GM12891 (cell line): ENCODE measurements around the gene GPX4.

Experiments
- DNase-seq: peaks from one replicate; pipeline ENCODE4 v3.0.0; 2011; ENCODE audit warnings: low spot score; ENCODE audit not compliant: insufficient read length
- FAIRE-seq: peaks from 2 replicates; lab custom pipeline; 2011; peaks lifted over from hg19 to GRCh38; lab: Jason Lieb, UNC
- PAX5 ChIP-seq: IDR thresholded peaks from 2 replicates; pipeline ENCODE4 v1.6.1; 2011; ENCODE audit warnings: low read length, moderate library complexity, mild to moderate bottlenecking; ENCODE audit not compliant: insufficient read depth, severe bottlenecking
- POLR2A ChIP-seq: IDR thresholded peaks from 2 replicates; pipeline ENCODE4 v1.6.1; 2011; ENCODE audit warnings: low read depth, low read length, control low read depth
- POLR2AphosphoS5 ChIP-seq: IDR thresholded peaks from 2 replicates; pipeline ENCODE4 v1.6.1; 2011; ENCODE audit warnings: low read depth, low read length, control low read depth
- POU2F2 ChIP-seq: IDR thresholded peaks from 2 replicates; pipeline ENCODE4 v1.6.1; 2011; ENCODE audit warnings: low read depth, mild to moderate bottlenecking, control low read depth, low read length, moderate library complexity
- SPI1 ChIP-seq: IDR thresholded peaks from 2 replicates; pipeline ENCODE4 v1.6.1; 2011; ENCODE audit warnings: low read depth, low read length, control low read depth
- TAF1 ChIP-seq: IDR thresholded peaks from 2 replicates; pipeline ENCODE4 v1.6.1; 2011; ENCODE audit warnings: low read depth, low read length, control low read depth

Gene GPX4

GRCh38 chr19:1140272-1141027 lies 36.7 kb downstream of the GPX4 start:
- TF ChIP-seq TAF1, result no peak
- DNase-seq (no peak), FAIRE-seq (no peak)

- DNase-seq (no peak), FAIRE-seq (peak; percentile 95)
- TF ChIP-seq POU2F2 (no peak), POLR2AphosphoS5 (no peak), TAF1 (no peak), PAX5 (no peak), SPI1 (no peak), POLR2A (no peak)
Observed at GRCh38 chr19:1141944-1142343, 38.1 kb downstream of the GPX4 start.

GRCh38 chr19:1143828-1144399 lies 40.1 kb downstream of the GPX4 start:
- no peak for DNase-seq
- TF ChIP-seq SPI1 (no peak), POLR2A (no peak), POLR2AphosphoS5 (no peak), TAF1 (no peak), POU2F2 (no peak), PAX5 (no peak)

GRCh38 chr19:1144741-1145140 lies 40.9 kb downstream of the GPX4 start:
- FAIRE-seq (no peak), DNase-seq (no peak)
- TF ChIP-seq POLR2AphosphoS5 (no peak), SPI1 (no peak), POLR2A (no peak), POU2F2 (no peak), PAX5 (no peak), TAF1 (no peak)

More at GRCh38 chr19:1143828-1144399, 40.1 kb downstream of the GPX4 start:
- FAIRE-seq, result no peak

GRCh38 chr19:1145635-1146411 lies 42.0 kb downstream of the GPX4 start:
- DNase-seq (no peak), FAIRE-seq (no peak)
- TF ChIP-seq TAF1 (no peak), POLR2A (no peak), PAX5 (no peak), SPI1 (no peak), POU2F2 (no peak), POLR2AphosphoS5 (no peak)

GRCh38 chr19:1146412-1146699 lies 42.6 kb downstream of the GPX4 start:
- no peak for TF ChIP-seq TAF1
- TF ChIP-seq PAX5, result no peak
- TF ChIP-seq SPI1, result no peak
- no peak for TF ChIP-seq POLR2A
- TF ChIP-seq POLR2AphosphoS5, result no peak
- no peak for TF ChIP-seq POU2F2
- FAIRE-seq (no peak), DNase-seq (no peak)

- DNase-seq (no peak), FAIRE-seq (no peak)
- no peak for TF ChIP-seq POU2F2
- no peak for TF ChIP-seq POLR2AphosphoS5
- TF ChIP-seq SPI1, result no peak
- TF ChIP-seq POLR2A, result no peak
- TF ChIP-seq PAX5, result no peak
- TF ChIP-seq TAF1, result no peak
Observed at GRCh38 chr19:1146858-1147780, 43.3 kb downstream of the GPX4 start.

GRCh38 chr19:1147934-1148549 lies 44.2 kb downstream of the GPX4 start:
- TF ChIP-seq TAF1, result no peak
- FAIRE-seq, result no peak

GRCh38 chr19:1149259-1150045 lies 45.7 kb downstream of the GPX4 start:
- no peak for FAIRE-seq
- no peak for TF ChIP-seq POU2F2
- TF ChIP-seq PAX5, result no peak
- TF ChIP-seq POLR2A, result no peak
- no peak for TF ChIP-seq SPI1
- TF ChIP-seq POLR2AphosphoS5, result no peak
- no peak for TF ChIP-seq TAF1
- DNase-seq, result no peak

More at GRCh38 chr19:1147934-1148549, 44.2 kb downstream of the GPX4 start:
- DNase-seq, result no peak
